ENCODE measurements around the gene STIP1.
A peak's percentile ranks its signal among the peaks of the same experiment; 100 is the strongest.
"Not testable (repeated sequence)": the region's sequence is repeated elsewhere in the genome, so short reads cannot be mapped to it uniquely, and the experiment has no call there.

Gene STIP1

DNA sequence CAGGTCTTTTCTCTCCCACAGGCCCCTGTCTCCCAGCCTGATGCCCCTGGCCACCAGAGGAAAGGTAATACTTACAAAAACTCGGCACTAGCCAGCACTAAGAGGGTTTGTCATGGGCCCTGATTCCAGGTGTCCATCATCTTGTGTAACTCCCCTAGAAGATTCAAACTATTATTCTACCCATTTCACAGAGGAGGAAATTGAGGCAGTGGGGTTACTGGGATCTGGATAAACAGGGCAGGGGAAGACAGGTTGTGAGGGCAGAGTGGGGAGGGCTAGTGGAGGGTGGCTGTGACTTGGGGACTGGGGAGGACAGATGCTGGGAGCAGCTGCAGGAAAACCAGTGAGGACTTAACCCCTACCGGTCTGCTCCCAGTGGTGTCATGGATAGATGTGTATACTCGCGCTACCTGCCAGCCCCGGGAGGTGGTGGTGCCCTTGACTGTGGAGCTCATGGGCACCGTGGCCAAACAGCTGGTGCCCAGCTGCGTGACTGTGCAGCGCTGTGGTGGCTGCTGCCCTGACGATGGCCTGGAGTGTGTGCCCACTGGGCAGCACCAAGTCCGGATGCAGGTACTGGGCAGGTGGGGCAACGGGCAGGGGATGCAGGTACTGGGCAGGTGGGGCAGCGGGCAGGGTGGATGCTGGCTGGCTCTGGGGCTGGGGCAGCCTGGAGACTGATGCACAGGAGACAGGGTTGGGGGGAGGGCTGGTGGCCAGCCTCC is 49.6 kb downstream of the STIP1 start:
- no peak for DNase-seq

DNA sequence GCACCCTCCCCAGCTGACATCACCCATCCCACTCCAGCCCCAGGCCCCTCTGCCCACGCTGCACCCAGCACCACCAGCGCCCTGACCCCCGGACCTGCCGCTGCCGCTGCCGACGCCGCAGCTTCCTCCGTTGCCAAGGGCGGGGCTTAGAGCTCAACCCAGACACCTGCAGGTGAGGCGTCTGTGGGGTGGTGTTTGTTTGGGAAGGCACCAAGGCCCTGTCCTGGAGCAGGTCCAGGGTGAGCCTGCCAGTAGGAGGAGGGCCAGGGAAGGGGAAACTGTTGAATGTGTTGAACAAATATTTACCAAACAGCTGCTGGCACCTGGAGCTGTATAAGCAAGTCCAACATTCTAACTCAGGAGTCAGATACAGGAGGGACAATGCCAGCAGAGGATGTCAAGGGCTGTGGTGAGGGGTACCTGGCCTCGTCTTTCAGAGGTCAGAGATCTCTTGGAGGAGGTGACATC is 51.5 kb downstream of the STIP1 start:
- no peak for DNase-seq

- DNase-seq: no peak
Measured at GRCh38 chr11:64238076-64238475, 52.1 kb downstream of the STIP1 start.

DNA sequence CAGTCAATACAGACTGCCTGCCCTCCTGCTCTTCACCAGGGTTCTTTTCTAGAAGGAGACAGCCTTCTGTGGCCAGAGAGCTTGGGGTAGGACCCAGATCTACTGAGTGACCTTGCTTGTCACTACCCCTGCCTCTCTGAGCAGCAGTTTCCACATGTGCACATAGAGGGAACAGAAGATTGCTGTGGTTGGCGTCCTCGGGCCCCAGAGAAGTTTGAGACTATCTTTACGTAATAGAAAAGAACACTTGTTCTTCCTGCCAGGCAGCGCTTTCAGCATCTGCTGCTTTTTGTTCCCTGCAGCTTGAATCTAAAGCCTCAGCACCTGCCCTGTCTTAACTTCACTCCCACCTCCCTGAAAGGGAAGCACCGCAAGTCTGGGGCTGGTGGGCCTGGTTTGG is 53.0 kb downstream of the STIP1 start:
- DNase-seq: no peak

- DNase-seq: peak in 6 of 51 donors; percentile 21 to 49 (median 32)
Measured at GRCh38 chr11:64239662-64240434, 53.9 kb downstream of the STIP1 start.

- DNase-seq: peak; percentile 90 to 100 (median 98)
Measured at GRCh38 chr11:64240435-64241240, 54.7 kb downstream of the STIP1 start, which contains the start of gene FKBP2. FKBP2 (plus strand) TSS chr11:64241095; CDS start chr11:64242388, 1,293 bp downstream.

DNA sequence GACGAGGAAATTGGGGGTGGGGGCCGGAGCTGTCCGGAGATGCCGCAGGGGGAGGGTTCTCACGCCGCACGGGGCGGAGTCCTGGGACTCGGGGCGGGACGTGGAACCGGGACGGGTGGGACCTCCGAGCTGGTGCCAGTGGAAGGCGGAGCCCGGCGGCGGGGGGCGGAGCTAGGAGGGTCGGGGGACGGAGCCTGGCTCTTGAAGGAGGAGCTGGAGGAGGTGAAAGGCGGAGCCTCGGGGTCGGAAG is 55.2 kb downstream of the STIP1 start:
- DNase-seq: peak in 50 of 51 donors; percentile 93 to 100 (median 99)

- peak in 3 of 51 donors; percentile 38 to 62 (median 47) for DNase-seq
Measured at GRCh38 chr11:64241491-64242374, 55.8 kb downstream of the STIP1 start.

DNA sequence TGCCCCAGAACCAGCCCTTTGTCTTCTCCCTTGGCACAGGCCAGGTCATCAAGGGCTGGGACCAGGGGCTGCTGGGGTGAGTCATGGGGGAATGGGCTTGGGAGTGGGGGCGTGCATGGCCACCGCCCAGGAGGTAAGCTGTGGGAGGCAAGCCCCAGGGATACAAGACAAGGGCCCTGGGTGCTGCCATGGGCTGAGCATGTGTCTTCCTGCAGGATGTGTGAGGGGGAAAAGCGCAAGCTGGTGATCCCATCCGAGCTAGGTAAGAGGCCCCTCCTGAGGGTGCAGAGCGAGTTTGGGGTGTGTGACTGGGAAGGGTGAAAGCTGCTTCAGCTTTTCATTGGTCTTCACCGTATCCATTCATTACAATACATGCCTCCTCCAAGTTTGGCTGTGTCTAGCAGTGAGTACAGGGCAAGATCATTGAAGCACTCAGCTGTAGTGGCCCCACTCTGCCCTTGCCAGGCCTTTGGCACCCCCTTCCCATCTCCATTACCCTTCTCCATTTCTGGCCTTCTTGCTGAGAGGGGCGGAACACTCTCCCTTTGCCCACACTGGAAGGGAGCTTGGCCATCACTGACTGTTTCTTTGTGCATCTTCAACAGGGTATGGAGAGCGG is 57.4 kb downstream of the STIP1 start:
- no peak for DNase-seq

GRCh38 chr11:64244107-64244506 is 58.1 kb downstream of the STIP1 start:
- DNase-seq: no peak

- no peak for DNase-seq
Measured at GRCh38 chr11:64244966-64245365, 59.0 kb downstream of the STIP1 start.

DNA sequence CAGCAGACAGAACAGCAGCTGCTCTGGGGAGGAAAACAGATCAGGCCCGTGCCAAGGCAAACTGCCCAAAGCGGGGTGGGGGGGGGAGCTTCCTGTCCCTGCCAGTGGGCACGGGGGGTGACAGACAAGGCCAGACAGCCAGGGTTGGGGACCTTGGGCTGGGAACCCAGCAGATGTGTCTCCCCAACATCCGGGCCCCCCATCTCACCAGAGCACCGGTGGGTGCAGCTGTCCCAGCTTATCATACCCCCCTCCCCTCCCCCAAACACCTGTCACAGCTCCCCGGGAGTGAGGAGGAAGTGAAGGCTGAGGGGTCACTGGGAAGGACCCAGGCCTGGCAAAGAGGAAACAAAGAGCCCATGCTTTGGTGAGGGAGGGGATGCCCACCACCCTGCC is 59.4 kb downstream of the STIP1 start:
- DNase-seq: peak in 26 of 51 donors; percentile 18 to 51 (median 36)

GRCh38 chr11:64245797-64246620 is 60.0 kb downstream of the STIP1 start:
- DNase-seq: peak in 23 of 51 donors; percentile 17 to 84 (median 36)

GRCh38 chr11:64246621-64246870 is 60.6 kb downstream of the STIP1 start:
- DNase-seq: not testable (repeated sequence)

DNA sequence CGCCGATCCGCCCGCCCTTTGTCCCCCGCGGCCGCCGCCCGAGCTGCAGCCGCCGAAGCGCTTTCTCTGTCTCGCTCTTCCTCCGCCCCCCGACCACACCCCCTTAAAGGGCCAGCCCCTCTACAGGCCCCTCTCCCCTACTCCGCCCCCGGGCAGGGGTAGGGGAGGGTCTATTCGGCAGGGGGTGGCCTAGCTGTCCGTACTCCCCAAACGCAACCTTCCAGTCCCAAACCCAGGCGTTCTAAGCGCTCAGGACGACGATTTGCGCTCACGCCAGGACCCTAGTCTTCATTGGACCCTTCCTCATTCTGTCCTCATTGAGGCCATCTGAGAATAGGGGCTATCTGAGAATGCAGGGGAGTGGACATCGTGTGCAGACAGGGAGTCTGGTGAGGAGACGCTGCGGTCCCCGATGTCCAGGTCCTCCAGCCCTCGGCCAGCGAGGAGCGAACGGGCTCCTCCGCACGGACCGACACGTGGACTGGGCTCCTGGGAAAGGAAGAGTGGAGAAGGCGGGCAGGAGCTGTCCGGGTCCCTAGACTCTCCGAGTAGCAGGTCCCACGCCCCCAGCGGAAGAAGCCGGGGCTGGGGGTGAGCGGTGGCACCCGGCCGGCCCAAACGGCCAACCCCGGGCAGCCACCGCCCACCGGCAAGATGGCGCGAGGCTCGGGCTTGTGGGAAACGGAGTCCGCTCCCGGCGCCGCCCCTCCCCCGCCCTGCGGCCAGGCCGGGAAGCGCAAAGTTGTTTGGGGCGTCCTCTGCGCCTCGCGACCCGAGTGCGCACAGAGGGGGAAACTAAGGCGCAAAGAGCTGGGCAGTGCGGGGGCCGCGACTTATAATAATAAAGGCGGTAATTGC is 61.1 kb downstream of the STIP1 start, which contains the start of gene PPP1R14B:
PPP1R14B (minus strand) TSS at position 73 of the 858 bp plus-strand sequence. CDS start 270 bp downstream, outside the sequence.
- peak in 49 of 51 donors; percentile 40 to 91 (median 77) for DNase-seq

DNA sequence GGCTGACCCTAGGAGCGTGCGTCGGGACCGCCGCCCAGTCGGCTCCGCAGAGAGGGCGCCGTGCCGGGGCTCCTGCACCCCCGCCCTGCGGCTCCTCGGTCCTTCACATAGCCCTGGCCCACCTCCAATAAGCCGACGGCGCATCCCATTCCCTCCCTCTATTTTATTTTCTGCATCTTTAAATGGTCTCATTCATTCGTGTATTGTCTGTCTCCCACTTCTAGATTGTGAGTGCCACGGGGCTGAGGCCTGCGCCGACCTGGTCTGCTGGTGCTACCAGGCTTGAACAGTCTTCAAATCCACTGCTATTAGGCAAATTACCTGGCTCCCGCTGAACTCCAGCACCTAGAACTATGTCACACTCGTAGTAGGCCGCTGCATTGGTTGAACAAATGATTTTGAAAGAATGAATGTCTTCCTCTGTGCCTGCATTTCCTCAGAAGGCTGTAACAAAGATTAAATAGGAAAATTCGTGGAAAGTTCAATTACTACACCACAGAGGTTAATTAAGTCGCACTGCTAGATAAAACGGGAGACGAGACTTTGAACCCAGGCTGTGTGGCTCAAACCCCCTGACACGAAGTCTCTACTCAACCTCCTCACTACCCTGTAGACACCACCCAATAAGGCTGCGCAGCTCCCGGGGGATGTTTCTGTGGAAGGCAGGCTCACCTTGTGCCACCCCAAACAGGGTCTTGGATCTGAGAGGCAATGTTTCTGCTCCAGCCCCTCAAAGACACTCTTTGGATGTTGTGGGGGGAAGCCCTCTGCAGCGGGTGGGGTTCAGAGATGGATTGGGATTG is 62.0 kb downstream of the STIP1 start:
- DNase-seq: no peak

- no peak for DNase-seq
Measured at GRCh38 chr11:64248578-64248977, 62.6 kb downstream of the STIP1 start.

GRCh38 chr11:64249038-64249437 is 63.1 kb downstream of the STIP1 start:
- DNase-seq: no peak

Measured in hypothalamus (tissue), 51 donors.